DND-41 (cell line): ENCODE results near the gene RAB29.
A peak's percentile ranks its signal among the peaks of the same experiment; 100 is the strongest.

Experiments
- ATAC-seq: fragments of 200-7000 bp; cut with Tn5 transposase; 3 replicates; pipeline ENCODE4 v1.9.1; 2021; ENCODE audit warnings: low read depth; ENCODE audit not compliant: insufficient read depth
- DNase-seq: peaks from one replicate; pipeline ENCODE4 v3.0.0-alpha.2; 2020
- H2AFZ ChIP-seq: 2 replicates; pipeline ENCODE4 v1.6.0; 2012; ENCODE audit warnings: low read depth, low read length
- H3K27ac ChIP-seq: 2 replicates; pipeline ENCODE4 v1.5.1; 2012; ENCODE audit warnings: low read length, inconsistent platforms
- H3K27me3 ChIP-seq: fragments of 200-600 bp; sonication (generic); 2 replicates; pipeline ENCODE4 v1.6.0; 2012; ENCODE audit warnings: low read length, mild to moderate bottlenecking, inconsistent platforms; ENCODE audit not compliant: insufficient read depth, poor library complexity
- H3K36me3 ChIP-seq: 2 replicates; pipeline ENCODE4 v1.5.1; 2012; ENCODE audit warnings: low read length, inconsistent platforms; ENCODE audit not compliant: insufficient read depth
- H3K4me1 ChIP-seq: 2 replicates; pipeline ENCODE4 v1.5.1; 2012; ENCODE audit warnings: mild to moderate bottlenecking, low read length; ENCODE audit not compliant: insufficient read depth
- H3K4me2 ChIP-seq: 2 replicates; pipeline ENCODE4 v1.6.0; 2012; ENCODE audit warnings: mild to moderate bottlenecking, moderate library complexity, low read length, inconsistent platforms; ENCODE audit not compliant: insufficient read depth
- H3K4me3 ChIP-seq, 2 experiments: fragments of 200-600 bp in 1 of 2; shearing (Covaris generic) in 1 of 2; 2 replicates each; pipeline ENCODE4 v1.5.1; 2012 to 2016; ENCODE audit warnings: inconsistent platforms in 2 of 2, low read length in 2 of 2, mild to moderate bottlenecking in 2 of 2, low read depth in 1 of 2, moderate library complexity in 1 of 2
- H3K79me2 ChIP-seq: 2 replicates; pipeline ENCODE4 v1.6.0; 2012; ENCODE audit warnings: low read length, inconsistent platforms; ENCODE audit not compliant: insufficient read depth
- H3K9ac ChIP-seq: 2 replicates; pipeline ENCODE4 v1.6.0; 2012; ENCODE audit warnings: low read depth, mild to moderate bottlenecking, inconsistent platforms, low read length, moderate library complexity
- H3K9me3 ChIP-seq: 2 replicates; pipeline ENCODE4 v1.5.1; 2012; ENCODE audit warnings: low read length, moderate library complexity, mild to moderate bottlenecking, inconsistent platforms; ENCODE audit not compliant: insufficient read depth, severe bottlenecking
- H4K20me1 ChIP-seq: 2 replicates; pipeline ENCODE4 v1.6.0; 2012; ENCODE audit warnings: low read length; ENCODE audit not compliant: insufficient read depth
- EZH2 ChIP-seq: IDR thresholded peaks from 3 replicates; pipeline ENCODE4 v1.6.1; 2012; ENCODE audit warnings: borderline replicate concordance, low read depth, mild to moderate bottlenecking, moderate library complexity, low read length, inconsistent platforms; ENCODE audit not compliant: severe bottlenecking
- TF ChIP-seq, protein P1 (sequence below): IDR thresholded peaks from 2 replicates; pipeline ENCODE4 v1.5.1; 2012; ENCODE audit warnings: borderline replicate concordance, low read length, moderate library complexity, mild to moderate bottlenecking; ENCODE audit not compliant: poor library complexity, severe bottlenecking; ENCODE audit errors: extremely low read depth

The RAB29 gene

GRCh38 chr1:205810448-205811157, 35.3 kb upstream of the RAB29 start:
- Histone ChIP-seq H3K9me3 (no peaks in the 10 kb centered on the region), H3K27me3 (no peaks in the 10 kb centered on the region), H2AFZ (no peak overlapping the region), H3K4me3 (peak overlapping the region in 1 of 2 experiments; percentile 1; a peak in 2 of 4 replicates), H3K79me2 (peaks cover 73% of the 10 kb centered on the region), H3K36me3 (peaks cover 45% of the 10 kb centered on the region), H3K27ac (no peak overlapping the region), H3K4me1 (peaks cover 78% of the 10 kb centered on the region), H4K20me1 (peaks cover 28% of the 10 kb centered on the region), H3K9ac (peak overlapping the region; percentile 90; the same call in 1 of the 2 replicates), H3K4me2 (peak overlapping the region; percentile 97)
- peak; percentile 13 for DNase-seq
- ATAC-seq = no peak
- TF ChIP-seq EZH2 = no peak
- TF ChIP-seq, protein P1, sequence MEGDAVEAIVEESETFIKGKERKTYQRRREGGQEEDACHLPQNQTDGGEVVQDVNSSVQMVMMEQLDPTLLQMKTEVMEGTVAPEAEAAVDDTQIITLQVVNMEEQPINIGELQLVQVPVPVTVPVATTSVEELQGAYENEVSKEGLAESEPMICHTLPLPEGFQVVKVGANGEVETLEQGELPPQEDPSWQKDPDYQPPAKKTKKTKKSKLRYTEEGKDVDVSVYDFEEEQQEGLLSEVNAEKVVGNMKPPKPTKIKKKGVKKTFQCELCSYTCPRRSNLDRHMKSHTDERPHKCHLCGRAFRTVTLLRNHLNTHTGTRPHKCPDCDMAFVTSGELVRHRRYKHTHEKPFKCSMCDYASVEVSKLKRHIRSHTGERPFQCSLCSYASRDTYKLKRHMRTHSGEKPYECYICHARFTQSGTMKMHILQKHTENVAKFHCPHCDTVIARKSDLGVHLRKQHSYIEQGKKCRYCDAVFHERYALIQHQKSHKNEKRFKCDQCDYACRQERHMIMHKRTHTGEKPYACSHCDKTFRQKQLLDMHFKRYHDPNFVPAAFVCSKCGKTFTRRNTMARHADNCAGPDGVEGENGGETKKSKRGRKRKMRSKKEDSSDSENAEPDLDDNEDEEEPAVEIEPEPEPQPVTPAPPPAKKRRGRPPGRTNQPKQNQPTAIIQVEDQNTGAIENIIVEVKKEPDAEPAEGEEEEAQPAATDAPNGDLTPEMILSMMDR = peak; percentile 44

GRCh38 chr1:205809942-205810345, 34.7 kb upstream of the RAB29 start:
- Histone ChIP-seq H3K27me3 (no peaks in the 10 kb centered on the region), H3K4me3 (peak overlapping the region in 1 of 2 experiments; percentile 1; a peak in 2 of 4 replicates), H3K9ac (no peak overlapping the region; the same call in 1 of the 2 replicates), H2AFZ (no peak overlapping the region), H3K79me2 (peaks cover 79% of the 10 kb centered on the region), H3K4me1 (peaks cover 83% of the 10 kb centered on the region), H3K9me3 (no peaks in the 10 kb centered on the region), H3K27ac (no peak overlapping the region; the same call in 1 of the 2 replicates), H3K4me2 (peak overlapping the region; percentile 97), H4K20me1 (peaks cover 35% of the 10 kb centered on the region), H3K36me3 (peaks cover 52% of the 10 kb centered on the region)
- no peak for ATAC-seq
- TF ChIP-seq EZH2 = no peak
- TF ChIP-seq, protein P1 = no peak
- no peak for DNase-seq

DNA sequence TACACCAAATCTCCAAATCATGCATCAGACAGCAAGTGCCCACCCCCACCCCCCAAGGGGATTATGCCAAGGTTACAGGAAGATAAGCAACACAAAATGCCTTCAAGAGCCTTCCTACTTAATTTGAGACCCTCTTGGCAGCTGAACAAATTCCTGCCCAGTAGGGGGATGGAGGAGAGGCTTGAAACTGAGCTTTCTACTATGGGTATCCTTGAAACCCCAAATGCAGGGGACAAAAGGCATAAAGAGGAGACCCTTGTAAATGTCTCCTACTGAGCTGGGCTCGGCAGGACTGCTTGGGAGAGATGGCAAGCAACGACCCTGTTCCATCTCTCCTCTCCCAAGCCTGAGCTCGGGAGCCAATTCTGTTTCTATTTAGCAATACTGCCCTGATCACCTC, 34.2 kb upstream of the RAB29 start:
- Histone ChIP-seq H3K27me3 (no peaks in the 10 kb centered on the region), H3K4me2 (peak overlapping the region; percentile 97), H3K9ac (no peak overlapping the region; the same call in 1 of the 2 replicates), H2AFZ (no peak overlapping the region), H3K36me3 (peaks cover 53% of the 10 kb centered on the region), H3K79me2 (peaks cover 83% of the 10 kb centered on the region), H3K4me3 (peak overlapping the region in 1 of 2 experiments; percentile 1; a peak in 1 of 4 replicates), H3K4me1 (peaks cover 80% of the 10 kb centered on the region), H3K9me3 (no peaks in the 10 kb centered on the region), H4K20me1 (peaks cover 38% of the 10 kb centered on the region), H3K27ac (0 out of 2 replicates have a peak overlapping the region, but pooled peaks have one; percentile 1)
- ATAC-seq (no peak), DNase-seq (no peak)
- TF ChIP-seq, protein P1 = no peak
- TF ChIP-seq EZH2 = no peak
